Measurements from ENCODE around the gene CHN1. TPM values are rescaled to one million over a fixed set of nuclear protein-coding genes. Genes with fewer than 3 reads are reported as not detected.

CHN1 gene
- total and polyA plus RNA-seq, 2 donors from 2014 or later: 6.5 to 14.1 TPM

DNA sequence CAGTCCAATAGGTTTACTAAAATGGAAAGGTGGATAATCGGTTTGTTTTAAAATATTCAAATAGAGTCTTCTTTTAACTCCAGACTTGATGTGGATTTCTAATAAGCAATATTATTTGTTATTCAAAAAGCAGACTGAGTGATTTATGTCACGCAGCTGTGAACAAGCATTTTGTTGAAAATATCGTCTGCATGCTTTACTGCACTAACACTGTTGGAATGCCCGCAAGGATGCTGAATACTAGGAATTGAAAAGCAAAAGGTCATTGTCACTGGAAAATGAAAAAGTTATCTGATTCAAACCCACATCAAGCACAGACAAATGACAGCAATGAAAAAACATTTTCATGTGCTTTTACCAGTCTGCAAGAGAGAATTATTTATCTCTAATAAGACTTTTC lies 31.1 kb downstream of the CHN1 start:
- Histone ChIP-seq H3K4me3 (ENCODE audit: low read length in 3 of 3) (no peak overlapping the region), H3K27ac (ENCODE audit: low read depth in 2 of 2, low read length in 2 of 2) (no peak overlapping the region), H3K9ac (ENCODE audit: low read length in 3 of 3) (no peak overlapping the region), H3K9me3 (ENCODE audit: control insufficient read depth in 2 of 3, insufficient read depth in 1 of 3, low read length in 3 of 3) (no peaks in the 10 kb centered on the region), H3K36me3 (ENCODE audit: control insufficient read depth in 2 of 3, insufficient read depth in 3 of 3, low read length in 3 of 3) (no peaks in the 10 kb centered on the region), H3K4me1 (ENCODE audit: control insufficient read depth in 2 of 3, insufficient read depth in 2 of 3, low read depth in 1 of 3, low read length in 3 of 3) (no peaks in the 10 kb centered on the region), H3K27me3 (ENCODE audit: control insufficient read depth, insufficient read depth, low read length) (no peaks in the 10 kb centered on the region)
- FAIRE-seq (no peak), DNase-seq (no peak)
- intact Hi-C loops (cut with DNase I): no loop called here
- TF ChIP-seq, protein P1, sequence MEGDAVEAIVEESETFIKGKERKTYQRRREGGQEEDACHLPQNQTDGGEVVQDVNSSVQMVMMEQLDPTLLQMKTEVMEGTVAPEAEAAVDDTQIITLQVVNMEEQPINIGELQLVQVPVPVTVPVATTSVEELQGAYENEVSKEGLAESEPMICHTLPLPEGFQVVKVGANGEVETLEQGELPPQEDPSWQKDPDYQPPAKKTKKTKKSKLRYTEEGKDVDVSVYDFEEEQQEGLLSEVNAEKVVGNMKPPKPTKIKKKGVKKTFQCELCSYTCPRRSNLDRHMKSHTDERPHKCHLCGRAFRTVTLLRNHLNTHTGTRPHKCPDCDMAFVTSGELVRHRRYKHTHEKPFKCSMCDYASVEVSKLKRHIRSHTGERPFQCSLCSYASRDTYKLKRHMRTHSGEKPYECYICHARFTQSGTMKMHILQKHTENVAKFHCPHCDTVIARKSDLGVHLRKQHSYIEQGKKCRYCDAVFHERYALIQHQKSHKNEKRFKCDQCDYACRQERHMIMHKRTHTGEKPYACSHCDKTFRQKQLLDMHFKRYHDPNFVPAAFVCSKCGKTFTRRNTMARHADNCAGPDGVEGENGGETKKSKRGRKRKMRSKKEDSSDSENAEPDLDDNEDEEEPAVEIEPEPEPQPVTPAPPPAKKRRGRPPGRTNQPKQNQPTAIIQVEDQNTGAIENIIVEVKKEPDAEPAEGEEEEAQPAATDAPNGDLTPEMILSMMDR (IDR thresholded peaks at IDR 0.05; ENCODE audit: borderline replicate concordance, extremely low read depth, insufficient read depth): no peak

DNA sequence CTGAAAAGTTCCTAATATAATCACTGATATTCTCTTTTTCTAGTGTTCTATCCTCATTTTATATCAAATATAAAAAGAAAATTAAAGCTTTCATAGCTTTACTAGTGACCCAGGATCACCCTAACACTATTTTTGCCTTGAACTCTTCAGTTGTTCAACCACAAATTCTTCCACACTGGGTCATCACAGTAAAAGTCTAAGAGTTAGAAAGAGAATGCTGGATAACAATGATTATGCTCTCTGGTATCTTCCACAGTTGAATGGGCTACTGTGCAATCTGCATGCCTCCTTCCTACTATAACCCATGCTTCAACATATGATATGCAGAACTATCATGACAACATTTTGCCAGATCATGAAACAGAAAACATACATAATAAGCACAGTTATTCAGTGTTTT lies 32.3 kb downstream of the CHN1 start:
- H3K4me1 ChIP-seq (ENCODE audit: control insufficient read depth in 2 of 3, insufficient read depth in 2 of 3, low read depth in 1 of 3, low read length in 3 of 3): no peaks in the 10 kb centered on the region
- no peaks in the 10 kb centered on the region for H3K9me3 ChIP-seq (ENCODE audit: control insufficient read depth in 2 of 3, insufficient read depth in 1 of 3, low read length in 3 of 3)
- FAIRE-seq: no peak
- no peaks in the 10 kb centered on the region for H3K36me3 ChIP-seq (ENCODE audit: control insufficient read depth in 2 of 3, insufficient read depth in 3 of 3, low read length in 3 of 3)
- H3K27me3 ChIP-seq (ENCODE audit: control insufficient read depth, insufficient read depth, low read length): no peaks in the 10 kb centered on the region
- intact Hi-C loops (cut with DNase I): no loop called here
- H3K4me3 ChIP-seq (ENCODE audit: low read length in 3 of 3): no peak overlapping the region
- no peak overlapping the region for H3K27ac ChIP-seq (ENCODE audit: low read depth in 2 of 2, low read length in 2 of 2)
- H3K9ac ChIP-seq (ENCODE audit: low read length in 3 of 3): no peak overlapping the region
- TF ChIP-seq, protein P1 (IDR thresholded peaks at IDR 0.05; ENCODE audit: borderline replicate concordance, extremely low read depth, insufficient read depth): no peak
- no peak for DNase-seq

DNA sequence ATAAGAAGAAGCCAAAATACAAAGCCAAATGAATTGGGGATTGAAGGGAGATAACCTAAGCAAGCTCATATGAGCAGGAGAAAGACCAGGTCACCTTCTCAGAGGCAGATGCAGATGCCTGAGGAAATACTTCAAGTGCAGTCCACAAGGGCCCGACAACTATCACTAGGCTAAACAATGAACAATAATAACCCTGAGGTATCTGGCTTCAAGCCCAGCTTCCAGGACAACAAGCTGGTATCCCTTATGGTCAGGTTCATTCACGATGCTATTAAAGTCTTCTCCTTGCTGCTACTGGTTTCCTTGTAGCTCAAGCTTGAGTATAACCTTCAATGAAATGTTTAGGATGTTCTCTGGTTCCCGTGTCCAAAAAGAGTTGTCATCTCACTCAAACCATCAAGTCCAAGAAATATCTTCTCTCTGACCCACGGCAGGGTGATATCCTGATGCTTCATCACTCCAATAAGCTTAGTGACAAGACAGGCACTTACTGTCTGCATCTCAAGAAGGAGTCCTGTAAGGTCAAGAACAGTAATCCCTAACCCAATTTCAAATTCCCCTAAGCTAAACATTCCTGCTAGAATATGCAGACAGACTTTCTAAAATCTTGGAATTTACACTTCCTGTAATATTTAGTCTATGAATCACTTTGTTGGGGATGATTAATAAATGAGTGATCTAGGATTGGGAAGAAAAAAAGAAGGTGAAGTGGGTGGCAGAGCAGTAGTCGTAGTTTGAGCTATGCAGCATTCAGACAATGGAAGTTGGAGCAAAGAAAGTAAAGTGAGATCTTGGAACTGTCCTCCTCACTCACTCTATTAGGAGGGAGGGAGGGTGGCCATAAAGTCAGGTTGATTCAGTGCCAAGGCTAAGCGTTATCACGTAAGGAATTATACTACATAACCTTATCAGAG lies 33.1 kb downstream of the CHN1 start:
- H3K4me3 ChIP-seq (ENCODE audit: low read length in 3 of 3): no peak overlapping the region
- H3K9me3 ChIP-seq (ENCODE audit: control insufficient read depth in 2 of 3, insufficient read depth in 1 of 3, low read length in 3 of 3): no peaks in the 10 kb centered on the region
- no peak overlapping the region for H3K27ac ChIP-seq (ENCODE audit: low read depth in 2 of 2, low read length in 2 of 2)
- no peak for FAIRE-seq
- TF ChIP-seq, protein P1 (IDR thresholded peaks at IDR 0.05; ENCODE audit: borderline replicate concordance, extremely low read depth, insufficient read depth): no peak
- intact Hi-C loops (cut with DNase I): no loop called here
- no peak overlapping the region for H3K9ac ChIP-seq (ENCODE audit: low read length in 3 of 3)
- H3K27me3 ChIP-seq (ENCODE audit: control insufficient read depth, insufficient read depth, low read length): no peaks in the 10 kb centered on the region
- no peaks in the 10 kb centered on the region for H3K36me3 ChIP-seq (ENCODE audit: control insufficient read depth in 2 of 3, insufficient read depth in 3 of 3, low read length in 3 of 3)
- peak in 1 of 5 donors; percentile 33 for DNase-seq
- H3K4me1 ChIP-seq (ENCODE audit: control insufficient read depth in 2 of 3, insufficient read depth in 2 of 3, low read depth in 1 of 3, low read length in 3 of 3): no peaks in the 10 kb centered on the region

Measured in kidney (tissue), 14 donors.